ENCODE measurements around the gene RELT. TPM values are rescaled to one million over a fixed set of nuclear protein-coding genes. Genes with fewer than 3 reads are reported as not detected.

RELT gene
- total and polyA plus RNA-seq, 2 donors (not counting 1 experiment from before 2014, with no cell fraction given), result 71.6 to 92.4 TPM

- H3K4me3 Mint-ChIP-seq, result no peak overlapping the region
Measured at GRCh38 chr11:73397468-73398131, 21.4 kb downstream of the RELT start.

DNA sequence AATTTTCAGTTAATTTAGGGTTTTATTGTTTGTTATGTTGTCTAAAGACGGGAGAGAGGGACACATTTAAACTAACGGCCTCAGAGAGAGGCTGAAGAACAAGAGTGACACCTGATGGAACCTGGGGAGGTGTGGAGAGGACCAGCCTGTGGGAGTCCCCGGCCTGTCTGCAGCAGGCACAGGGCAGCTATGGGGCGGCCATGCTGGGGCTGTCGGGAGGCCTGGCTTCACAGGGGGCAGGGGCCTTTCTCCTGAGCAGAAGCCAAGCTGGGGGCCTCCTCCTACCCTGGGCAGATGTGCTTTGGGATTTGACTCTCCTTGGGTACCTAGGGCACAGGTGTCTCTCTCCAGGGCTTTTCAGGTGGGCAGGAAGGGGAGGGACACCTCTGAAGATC lies 21.9 kb downstream of the RELT start:
- intact Hi-C loops (cut with micrococcal nuclease), result no loop called here
- ATAC-seq (ENCODE audit: low read depth), result no peak
- H3K27ac Mint-ChIP-seq, result peak overlapping the region; percentile 53
- Histone ChIP-seq H3K27ac (ENCODE audit: low read length in 2 of 2) (no peak overlapping the region), H3K9me3 (ENCODE audit: control extremely low read depth in 1 of 3, control insufficient read depth in 2 of 3, insufficient read depth in 1 of 3, low read length in 2 of 3) (no peaks in the 10 kb centered on the region), H3K79me2 (ENCODE audit: control insufficient read depth, insufficient read depth, low read length) (peaks cover 15% of the 10 kb centered on the region), H2AFZ (ENCODE audit: insufficient read depth, low read depth, low read length, poor library complexity, severe bottlenecking) (no peak overlapping the region), H3K4me1 (ENCODE audit: control insufficient read depth in 2 of 2, insufficient read depth in 2 of 2, low read length in 2 of 2) (peaks cover 2 to 4% of the 10 kb centered on the region in 2 donors), H3K9ac (ENCODE audit: low read length) (no peak overlapping the region), H4K20me1 (ENCODE audit: control insufficient read depth, insufficient read depth, low read length, poor library complexity, severe bottlenecking) (peaks cover 31% of the 10 kb centered on the region), H3K4me3 (ENCODE audit: control extremely low read depth in 1 of 5, extremely low read depth in 1 of 5, insufficient read depth in 1 of 5, low read depth in 2 of 5, low read length in 4 of 5) (no peak overlapping the region), H3K36me3 (replicated peaks in 1 of 2; ENCODE audit: control extremely low read depth in 1 of 2, control insufficient read depth in 1 of 2, extremely low read depth in 1 of 2, insufficient read depth in 2 of 2, low read length in 1 of 2) (peaks cover 0 to 63% of the 10 kb centered on the region in 2 experiments), H3K4me2 (replicated peaks; ENCODE audit: low read depth, low read length, poor library complexity, severe bottlenecking) (no peak overlapping the region), H3K27me3 (replicated peaks in 1 of 4; ENCODE audit: control extremely low read depth in 1 of 4, control insufficient read depth in 3 of 4, insufficient read depth in 4 of 4, low read length in 3 of 4) (no peaks in the 10 kb centered on the region)
- 100% methylated on average over 5 of the region's 5 CpGs for WGBS (ENCODE audit: insufficient coverage)
- no peaks in the 10 kb centered on the region for H3K27me3 Mint-ChIP-seq
- ChIA-PET POLR2A (no interaction called here), CTCF (interaction anchor here (1.1 to 9.4 kb wide), 3 partner anchors 47 to 263 kb away, joined by 3 to 102 read pairs (median 11); no protein-coding TSS in a partner anchor)
- no peak overlapping the region for H3K4me3 Mint-ChIP-seq
- no peaks in the 10 kb centered on the region for H3K9me3 Mint-ChIP-seq (ENCODE audit: insufficient read depth)
- H3K4me1 Mint-ChIP-seq, result peaks cover 6% of the 10 kb centered on the region
- no peak for TF ChIP-seq EZH2 (IDR thresholded peaks at IDR 0.05; ENCODE audit: borderline replicate concordance, insufficient read depth, low read depth, low read length, poor library complexity, severe bottlenecking)
- TF ChIP-seq, protein P1, sequence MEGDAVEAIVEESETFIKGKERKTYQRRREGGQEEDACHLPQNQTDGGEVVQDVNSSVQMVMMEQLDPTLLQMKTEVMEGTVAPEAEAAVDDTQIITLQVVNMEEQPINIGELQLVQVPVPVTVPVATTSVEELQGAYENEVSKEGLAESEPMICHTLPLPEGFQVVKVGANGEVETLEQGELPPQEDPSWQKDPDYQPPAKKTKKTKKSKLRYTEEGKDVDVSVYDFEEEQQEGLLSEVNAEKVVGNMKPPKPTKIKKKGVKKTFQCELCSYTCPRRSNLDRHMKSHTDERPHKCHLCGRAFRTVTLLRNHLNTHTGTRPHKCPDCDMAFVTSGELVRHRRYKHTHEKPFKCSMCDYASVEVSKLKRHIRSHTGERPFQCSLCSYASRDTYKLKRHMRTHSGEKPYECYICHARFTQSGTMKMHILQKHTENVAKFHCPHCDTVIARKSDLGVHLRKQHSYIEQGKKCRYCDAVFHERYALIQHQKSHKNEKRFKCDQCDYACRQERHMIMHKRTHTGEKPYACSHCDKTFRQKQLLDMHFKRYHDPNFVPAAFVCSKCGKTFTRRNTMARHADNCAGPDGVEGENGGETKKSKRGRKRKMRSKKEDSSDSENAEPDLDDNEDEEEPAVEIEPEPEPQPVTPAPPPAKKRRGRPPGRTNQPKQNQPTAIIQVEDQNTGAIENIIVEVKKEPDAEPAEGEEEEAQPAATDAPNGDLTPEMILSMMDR (IDR thresholded peaks at IDR 0.05), result no peak
- peak; percentile 28 for DNase-seq

More at GRCh38 chr11:73397468-73398131, 21.4 kb downstream of the RELT start:
- Histone ChIP-seq H3K4me1 (ENCODE audit: control insufficient read depth in 2 of 2, insufficient read depth in 2 of 2, low read length in 2 of 2) (peaks cover 3 to 9% of the 10 kb centered on the region in 2 donors), H3K4me3 (ENCODE audit: control extremely low read depth in 1 of 5, extremely low read depth in 1 of 5, insufficient read depth in 1 of 5, low read depth in 2 of 5, low read length in 4 of 5) (no peak overlapping the region), H4K20me1 (ENCODE audit: control insufficient read depth, insufficient read depth, low read length, poor library complexity, severe bottlenecking) (peaks cover 36% of the 10 kb centered on the region), H3K9ac (ENCODE audit: low read length) (no peak overlapping the region), H3K79me2 (ENCODE audit: control insufficient read depth, insufficient read depth, low read length) (peaks cover 15% of the 10 kb centered on the region), H3K27ac (ENCODE audit: low read length in 2 of 2) (no peak overlapping the region), H3K27me3 (replicated peaks in 1 of 4; ENCODE audit: control extremely low read depth in 1 of 4, control insufficient read depth in 3 of 4, insufficient read depth in 4 of 4, low read length in 3 of 4) (no peaks in the 10 kb centered on the region), H3K4me2 (replicated peaks; ENCODE audit: low read depth, low read length, poor library complexity, severe bottlenecking) (no peak overlapping the region), H3K36me3 (replicated peaks in 1 of 2; ENCODE audit: control extremely low read depth in 1 of 2, control insufficient read depth in 1 of 2, extremely low read depth in 1 of 2, insufficient read depth in 2 of 2, low read length in 1 of 2) (peaks cover 0 to 68% of the 10 kb centered on the region in 2 experiments), H2AFZ (ENCODE audit: insufficient read depth, low read depth, low read length, poor library complexity, severe bottlenecking) (no peak overlapping the region), H3K9me3 (ENCODE audit: control extremely low read depth in 1 of 3, control insufficient read depth in 2 of 3, insufficient read depth in 1 of 3, low read length in 2 of 3) (no peaks in the 10 kb centered on the region)
- TF ChIP-seq, protein P1 (IDR thresholded peaks at IDR 0.05), result no peak
- no peak for TF ChIP-seq EZH2 (IDR thresholded peaks at IDR 0.05; ENCODE audit: borderline replicate concordance, insufficient read depth, low read depth, low read length, poor library complexity, severe bottlenecking)
- Mint-ChIP-seq H3K27me3 (no peaks in the 10 kb centered on the region), H3K9me3 (ENCODE audit: insufficient read depth) (no peaks in the 10 kb centered on the region), H3K27ac (peak overlapping the region; percentile 71), H3K4me1 (peaks cover 9% of the 10 kb centered on the region)
- DNase-seq, result no peak
- 98% methylated on average over 7 of the region's 8 CpGs for WGBS (ENCODE audit: insufficient coverage)
- CTCF ChIA-PET, result interaction anchor here (1.1 to 9.4 kb wide), 4 partner anchors 37 to 264 kb away, joined by 3 to 102 read pairs (median 12); no protein-coding TSS in a partner anchor
- intact Hi-C loops (cut with micrococcal nuclease), result no loop called here
- no peak for ATAC-seq (ENCODE audit: low read depth)
- POLR2A ChIA-PET, result interaction anchor here (0.5 to 0.6 kb wide), 3 partner anchors 9 to 188 kb away, joined by 4 to 8 read pairs (median 6); no protein-coding TSS in a partner anchor
